ENCODE measurements around the gene DUSP3. TPM values are rescaled to one million over a fixed set of nuclear protein-coding genes. Genes with fewer than 3 reads are reported as not detected.

The DUSP3 gene
- 35.0 and 35.5 TPM in 2 replicates for total RNA-seq (2014; rRNA removed; shearing (Covaris generic))
- 27.0 and 29.6 TPM in 2 replicates for polyA plus RNA-seq (2015; cell fraction: cytosol; rRNA removed)
- 32.8 and 38.7 TPM in 2 replicates for polyA plus RNA-seq (2015; cell fraction: nucleus; rRNA removed)

GRCh38 chr17:43778337-43779144 is at the start of gene DUSP3:
Gene DUSP3 (minus strand): TSS chr17:43778977. CDS start chr17:43778924, 53 bp downstream.
- peak; percentile 83 for DNase-seq (ENCODE audit: low read depth)

GRCh38 chr17:43827596-43827995 is 48.8 kb upstream of the DUSP3 start:
- DNase-seq (ENCODE audit: low read depth) = no peak

DNA sequence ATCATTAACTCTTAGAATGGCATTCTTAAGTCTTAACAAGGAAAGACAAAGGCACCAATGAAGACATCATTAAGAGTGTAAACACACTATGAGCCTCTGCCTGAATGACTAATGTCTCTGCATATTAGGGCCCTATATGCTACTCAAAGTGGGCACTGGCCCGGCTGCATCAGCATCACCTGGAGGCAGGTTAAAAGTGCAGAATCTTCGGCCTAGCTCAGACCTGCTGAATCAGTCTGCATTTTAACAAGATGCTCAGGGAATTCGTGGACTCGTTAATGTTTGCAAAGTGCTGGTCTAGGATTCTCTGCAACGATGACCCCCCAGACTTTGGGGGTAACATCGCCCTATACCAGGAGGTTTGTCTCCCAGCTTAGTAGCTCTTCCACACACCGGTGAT is 47.4 kb upstream of the DUSP3 start:
- no peak for DNase-seq (ENCODE audit: low read depth)

DNA sequence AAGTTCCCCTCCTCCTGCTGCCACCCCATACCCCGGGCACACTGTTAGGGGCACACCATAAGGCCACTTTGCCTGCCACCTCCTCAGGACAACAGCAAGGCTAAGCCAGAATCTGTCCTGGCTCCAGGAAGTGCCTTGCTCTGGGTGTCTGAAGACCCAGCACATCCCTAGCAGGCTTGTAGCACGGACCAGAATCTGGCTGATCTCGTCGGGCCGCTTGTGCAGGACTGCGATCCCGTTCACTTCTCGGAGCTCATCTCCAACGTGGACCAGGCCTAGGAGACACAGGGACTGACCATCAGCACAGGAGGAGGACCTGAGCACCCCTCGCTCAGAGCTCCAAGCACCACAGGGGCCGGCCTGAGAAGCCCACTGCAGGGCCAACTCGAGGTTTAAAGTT is 46.8 kb upstream of the DUSP3 start:
- no peak for DNase-seq (ENCODE audit: low read depth)

DNA sequence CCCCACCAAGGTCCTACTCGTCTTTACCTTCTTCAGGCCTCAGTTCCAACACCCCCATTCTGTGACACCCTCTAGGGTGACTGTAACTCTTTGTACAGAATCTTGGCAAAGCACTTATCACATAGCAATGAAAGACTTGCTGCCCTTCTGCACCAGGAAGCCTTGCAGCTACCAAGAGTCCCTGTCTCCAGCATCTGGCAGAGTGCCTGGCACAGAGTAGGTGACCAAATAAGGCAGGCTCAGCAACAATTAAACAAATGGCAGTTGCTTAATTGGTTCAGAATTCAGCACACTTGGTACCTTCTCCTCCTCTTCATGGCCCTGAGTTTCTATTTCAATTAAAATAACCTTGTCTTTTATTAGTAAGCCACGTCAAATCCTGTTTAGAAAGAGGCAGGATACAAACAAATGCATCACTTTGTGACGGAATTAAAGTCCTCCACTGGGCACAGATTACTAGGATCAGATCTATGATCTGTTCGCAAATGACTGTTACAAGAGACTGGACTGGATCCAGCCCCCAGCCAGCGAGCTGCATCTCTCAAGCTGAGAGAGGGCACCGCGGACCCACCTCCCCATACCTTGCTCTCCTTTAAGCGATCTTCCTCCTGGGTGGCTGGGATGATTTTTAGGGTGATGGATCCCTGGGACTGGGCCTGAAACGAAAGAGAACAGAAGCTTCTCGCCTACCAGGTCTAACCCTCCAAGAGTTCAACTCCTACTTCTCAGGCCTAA is 44.7 kb upstream of the DUSP3 start:
- DNase-seq (ENCODE audit: low read depth) = no peak

- no peak for DNase-seq (ENCODE audit: low read depth)
These were observed 43.9 kb upstream of the DUSP3 start for GRCh38 chr17:43822570-43823190.

- DNase-seq (ENCODE audit: low read depth) = no peak
These were observed 42.0 kb upstream of the DUSP3 start for GRCh38 chr17:43820759-43821158.

DNA sequence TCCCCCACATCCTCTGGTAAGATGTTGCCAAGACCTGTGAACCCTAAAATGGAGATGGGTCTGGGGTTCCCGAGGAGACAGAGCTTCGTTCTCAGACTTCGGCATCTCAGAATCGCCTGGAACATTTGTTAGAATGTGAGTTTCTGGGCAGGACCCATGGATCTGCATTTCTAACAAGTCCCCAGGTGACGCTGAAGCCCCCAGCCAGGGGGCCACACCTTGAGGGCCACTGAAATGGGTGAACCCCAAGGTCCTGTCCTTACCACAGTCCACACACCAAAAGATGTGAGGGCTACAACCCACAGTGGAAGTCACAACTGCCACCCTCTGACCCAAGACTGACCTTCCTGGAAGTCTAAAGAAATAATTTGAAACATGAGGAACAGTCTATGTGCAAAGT is 40.2 kb upstream of the DUSP3 start:
- DNase-seq (ENCODE audit: low read depth) = no peak

DNA sequence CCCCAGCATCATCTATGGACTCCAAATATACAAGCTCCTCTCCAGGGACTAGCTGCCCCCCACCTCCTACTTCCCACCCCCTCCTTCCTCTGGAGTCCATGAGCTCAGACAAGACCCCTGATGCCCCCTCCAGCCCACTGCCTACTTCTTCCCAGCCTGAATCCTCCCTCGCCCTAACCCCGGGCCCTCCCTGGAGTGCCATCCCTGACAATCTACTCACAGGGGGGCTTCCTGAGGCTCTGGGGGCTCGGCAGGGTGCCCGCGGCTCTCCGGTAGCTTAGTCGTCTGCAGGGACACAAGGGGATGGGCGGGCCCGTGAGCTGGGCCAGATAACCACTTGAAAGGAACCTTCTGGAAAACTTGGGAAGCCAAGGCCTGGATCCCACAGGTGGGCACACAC is 39.0 kb upstream of the DUSP3 start:
- DNase-seq (ENCODE audit: low read depth) = no peak

- DNase-seq (ENCODE audit: low read depth) = no peak
These were observed 37.9 kb upstream of the DUSP3 start for GRCh38 chr17:43816336-43817320.

DNA sequence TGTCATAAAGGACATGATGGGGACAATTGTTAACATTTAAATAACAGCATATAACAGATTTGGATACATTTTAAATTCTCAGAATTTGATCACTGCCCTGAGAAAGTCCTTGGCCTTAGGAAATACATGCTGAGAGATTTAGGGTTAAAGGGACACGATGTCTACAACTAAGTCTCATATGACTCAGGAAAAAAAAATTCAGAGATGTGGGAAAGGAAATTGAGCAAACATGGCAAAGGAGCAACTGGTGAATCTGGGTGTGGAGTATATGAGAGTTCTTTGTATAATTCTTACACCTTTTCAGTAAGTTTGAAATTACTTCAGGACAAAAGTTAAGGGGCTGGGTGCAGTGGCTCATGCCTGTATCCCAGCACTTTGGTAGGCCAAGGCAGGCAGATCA is 35.9 kb upstream of the DUSP3 start:
- DNase-seq (ENCODE audit: low read depth) = peak; percentile 82

- DNase-seq (ENCODE audit: low read depth) = no peak
These were observed 35.2 kb upstream of the DUSP3 start for GRCh38 chr17:43814026-43814425.

- no peak for DNase-seq (ENCODE audit: low read depth)
These were observed 34.6 kb upstream of the DUSP3 start for GRCh38 chr17:43813386-43813785.

GRCh38 chr17:43812396-43813265 is 33.9 kb upstream of the DUSP3 start:
- DNase-seq (ENCODE audit: low read depth) = no peak

DNA sequence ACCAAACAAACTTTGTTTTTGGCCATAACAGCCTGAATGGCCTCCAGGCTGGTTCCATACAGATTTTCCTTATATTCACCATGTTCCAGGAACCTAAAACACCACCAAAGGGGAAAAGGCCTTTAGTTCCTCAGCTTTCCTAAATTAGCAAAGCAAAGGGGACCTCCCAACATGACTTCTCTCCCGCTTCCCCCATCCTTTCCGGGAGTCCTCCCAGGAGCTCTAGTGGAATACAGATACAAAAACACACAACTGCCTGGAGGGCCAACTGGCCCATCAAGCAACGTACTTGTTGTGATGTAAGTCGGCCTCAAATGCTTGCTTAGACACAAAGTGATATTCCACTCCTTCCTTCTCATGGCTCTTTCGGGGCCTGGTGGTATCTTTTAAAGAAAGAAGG is 32.0 kb upstream of the DUSP3 start:
- no peak for DNase-seq (ENCODE audit: low read depth)

DNA sequence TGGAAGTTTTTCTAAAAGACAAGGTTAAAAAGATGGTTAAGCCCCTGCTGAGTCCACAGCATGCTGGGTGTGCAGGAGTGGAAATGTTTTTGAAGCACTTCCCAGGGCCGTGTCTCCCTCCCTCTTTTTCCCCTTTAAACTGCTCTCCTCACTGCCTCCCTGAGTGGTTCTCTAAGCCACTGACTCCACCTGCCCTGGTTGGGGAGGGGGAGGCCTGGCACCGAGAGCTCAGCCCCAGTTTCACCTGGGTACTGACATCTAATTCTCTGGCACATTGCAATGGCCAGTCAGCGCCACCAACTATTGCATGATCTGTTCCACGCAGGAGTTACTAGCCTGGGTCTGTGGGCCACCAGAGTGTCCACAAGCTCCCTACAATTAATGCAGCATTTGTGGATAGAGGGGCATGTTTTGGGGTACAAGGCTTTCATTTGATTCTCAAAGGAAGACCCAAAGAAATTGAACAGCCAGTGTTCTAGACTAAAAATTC is 31.5 kb upstream of the DUSP3 start:
- DNase-seq (ENCODE audit: low read depth) = no peak

- DNase-seq (ENCODE audit: low read depth) = no peak
These were observed 30.3 kb upstream of the DUSP3 start for GRCh38 chr17:43809121-43809520.

DNA sequence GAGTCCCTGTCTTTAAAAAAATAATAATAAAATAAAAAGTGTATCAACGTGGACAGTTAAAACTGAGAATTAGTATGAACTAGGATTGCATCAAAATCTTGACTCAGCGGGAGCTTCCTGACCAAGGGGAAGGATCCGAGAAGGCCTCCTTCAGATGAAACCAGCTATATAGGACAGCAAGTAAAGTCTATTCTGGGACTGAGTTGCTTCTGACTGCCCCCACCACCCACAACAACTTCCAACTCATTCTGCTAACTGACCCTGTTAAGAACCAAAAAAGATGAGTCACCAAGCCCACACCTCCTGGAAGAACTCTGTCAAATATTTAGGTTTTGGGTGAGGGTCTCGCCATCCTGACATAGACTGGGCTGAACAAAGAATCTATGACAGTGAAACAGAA is 29.3 kb upstream of the DUSP3 start:
- DNase-seq (ENCODE audit: low read depth) = no peak

DNA sequence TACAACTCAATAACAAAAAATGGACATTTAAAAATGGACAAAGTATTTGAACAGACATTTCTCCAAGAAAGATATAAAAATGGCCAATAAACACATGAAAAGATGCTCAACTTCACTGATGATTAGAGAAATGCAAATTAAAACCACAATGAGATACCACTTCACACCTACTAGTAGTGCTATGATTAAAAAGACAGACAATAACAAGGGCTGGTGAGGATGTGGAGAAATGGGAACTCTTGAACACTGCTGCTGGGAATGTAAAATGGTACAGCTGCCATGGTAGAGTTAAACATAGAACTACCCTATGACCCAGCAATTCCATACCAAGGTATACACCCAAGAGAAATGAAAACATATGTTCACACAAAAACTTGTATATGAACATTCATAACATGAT is 26.3 kb upstream of the DUSP3 start:
- no peak for DNase-seq (ENCODE audit: low read depth)

DNA sequence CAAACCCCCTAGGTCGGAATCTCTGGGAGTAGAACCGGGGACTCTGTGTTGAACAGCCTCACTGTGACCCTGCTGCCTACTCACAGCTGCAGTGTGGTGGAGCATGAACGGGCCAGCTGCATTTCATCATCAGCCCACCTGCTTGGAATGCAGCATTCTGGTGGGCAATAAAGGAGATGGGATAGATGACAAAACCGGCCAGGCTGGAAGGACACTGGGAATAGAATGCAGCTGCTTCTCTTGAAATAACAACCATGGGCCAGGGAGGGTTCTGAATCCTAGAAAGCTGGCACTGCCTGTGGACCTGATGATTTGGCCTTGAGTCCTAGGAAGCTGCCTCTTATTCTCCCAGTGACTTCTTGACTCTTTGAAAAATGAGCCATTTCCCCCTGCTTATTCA is 25.0 kb upstream of the DUSP3 start:
- no peak for DNase-seq (ENCODE audit: low read depth)

All from HT1080 (cell line).